ENCODE measurements around the gene HIPK4.
"Not testable (repeated sequence)": the region's sequence is repeated elsewhere in the genome, so short reads cannot be mapped to it uniquely, and the experiment has no call there.

Gene HIPK4

GRCh38 chr19:40337594-40337993 lies 52.4 kb downstream of the HIPK4 start:
- no peak for DNase-seq (ENCODE audit: low spot score)
- no peak for TF ChIP-seq CTCF (IDR thresholded peaks at IDR 0.05; ENCODE audit: borderline replicate concordance, control extremely low read depth, extremely low read depth, insufficient read depth, missing control alignments)
- in situ Hi-C loops (cut with MboI; ENCODE audit: low sequenced_read_pairs, unreplicated experiment): no loop called here

- no peak for DNase-seq (ENCODE audit: low spot score)
- in situ Hi-C loops (cut with MboI; ENCODE audit: low sequenced_read_pairs, unreplicated experiment): no loop called here
- no peak for TF ChIP-seq CTCF (IDR thresholded peaks at IDR 0.05; ENCODE audit: borderline replicate concordance, control extremely low read depth, extremely low read depth, insufficient read depth, missing control alignments)
Measured at GRCh38 chr19:40337107-40337506, 52.9 kb downstream of the HIPK4 start.

- in situ Hi-C loops (cut with MboI; ENCODE audit: low sequenced_read_pairs, unreplicated experiment): no loop called here
- no peak for DNase-seq (ENCODE audit: low spot score)
- no peak for TF ChIP-seq CTCF (IDR thresholded peaks at IDR 0.05; ENCODE audit: borderline replicate concordance, control extremely low read depth, extremely low read depth, insufficient read depth, missing control alignments)
Measured at GRCh38 chr19:40336601-40336900, 53.4 kb downstream of the HIPK4 start.

- no peak for DNase-seq (ENCODE audit: low spot score)
- in situ Hi-C loops (cut with MboI; ENCODE audit: low sequenced_read_pairs, unreplicated experiment): no loop called here
- TF ChIP-seq CTCF (IDR thresholded peaks at IDR 0.05; ENCODE audit: borderline replicate concordance, control extremely low read depth, extremely low read depth, insufficient read depth, missing control alignments): no peak
Measured at GRCh38 chr19:40335855-40336600, 54.0 kb downstream of the HIPK4 start.

GRCh38 chr19:40335101-40335500 lies 54.9 kb downstream of the HIPK4 start:
- TF ChIP-seq CTCF (IDR thresholded peaks at IDR 0.05; ENCODE audit: borderline replicate concordance, control extremely low read depth, extremely low read depth, insufficient read depth, missing control alignments): no peak
- in situ Hi-C loops (cut with MboI; ENCODE audit: low sequenced_read_pairs, unreplicated experiment): no loop called here
- no peak for DNase-seq (ENCODE audit: low spot score)

- in situ Hi-C loops (cut with MboI; ENCODE audit: low sequenced_read_pairs, unreplicated experiment); DNase-seq (ENCODE audit: low spot score): not testable (repeated sequence)
Measured at GRCh38 chr19:40333083-40333482, 56.9 kb downstream of the HIPK4 start.

- in situ Hi-C loops (cut with MboI; ENCODE audit: low sequenced_read_pairs, unreplicated experiment): no loop called here
Measured at GRCh38 chr19:40332669-40333068, 57.3 kb downstream of the HIPK4 start.

More at GRCh38 chr19:40332669-40333068, 57.3 kb downstream of the HIPK4 start:
- DNase-seq (ENCODE audit: low spot score): no peak
- no peak for TF ChIP-seq CTCF (IDR thresholded peaks at IDR 0.05; ENCODE audit: borderline replicate concordance, control extremely low read depth, extremely low read depth, insufficient read depth, missing control alignments)
